Measurements from ENCODE around the gene NUTM1. TPM values are rescaled to one million over a fixed set of nuclear protein-coding genes. Genes with fewer than 3 reads are reported as not detected.
A peak's percentile ranks its signal among the peaks of the same experiment; 100 is the strongest.

NUTM1 gene
- total RNA-seq, 1 donor = not detected

- DNase-seq (ENCODE audit: low read depth) = peak; percentile 26
- no peak overlapping the region for H3K4me3 ChIP-seq (ENCODE audit: low read depth, low read length)
- no peak for TF ChIP-seq CTCF (IDR thresholded peaks at IDR 0.05; ENCODE audit: insufficient read depth, low read depth, low read length)
Measured at GRCh38 chr15:34314491-34315490, 28.3 kb upstream of the NUTM1 start.

GRCh38 chr15:34318277-34319079 lies 24.6 kb upstream of the NUTM1 start:
- H3K4me3 ChIP-seq (ENCODE audit: low read depth, low read length) = peak overlapping the region; percentile 57
- DNase-seq (ENCODE audit: low read depth) = peak; percentile 81
- no peak for TF ChIP-seq CTCF (IDR thresholded peaks at IDR 0.05; ENCODE audit: insufficient read depth, low read depth, low read length)

GRCh38 chr15:34323217-34323616 lies 19.9 kb upstream of the NUTM1 start:
- no peak for TF ChIP-seq CTCF (IDR thresholded peaks at IDR 0.05; ENCODE audit: insufficient read depth, low read depth, low read length)
- H3K4me3 ChIP-seq (ENCODE audit: low read depth, low read length) = no peak overlapping the region
- no peak for DNase-seq (ENCODE audit: low read depth)

- TF ChIP-seq CTCF (IDR thresholded peaks at IDR 0.05; ENCODE audit: insufficient read depth, low read depth, low read length) = no peak
- DNase-seq (ENCODE audit: low read depth) = no peak
- H3K4me3 ChIP-seq (ENCODE audit: low read depth, low read length) = no peak overlapping the region
Measured at GRCh38 chr15:34324933-34325332, 18.2 kb upstream of the NUTM1 start.

GRCh38 chr15:34325368-34325767 lies 17.7 kb upstream of the NUTM1 start:
- no peak for TF ChIP-seq CTCF (IDR thresholded peaks at IDR 0.05; ENCODE audit: insufficient read depth, low read depth, low read length)
- no peak for DNase-seq (ENCODE audit: low read depth)

GRCh38 chr15:34327906-34328305 lies 15.2 kb upstream of the NUTM1 start:
- no peak for DNase-seq (ENCODE audit: low read depth)
- TF ChIP-seq CTCF (IDR thresholded peaks at IDR 0.05; ENCODE audit: insufficient read depth, low read depth, low read length) = no peak
- no peak overlapping the region for H3K4me3 ChIP-seq (ENCODE audit: low read depth, low read length)

More at GRCh38 chr15:34325368-34325767, 17.7 kb upstream of the NUTM1 start:
- H3K4me3 ChIP-seq (ENCODE audit: low read depth, low read length) = no peak overlapping the region

All from fibroblast of villous mesenchyme (primary cell).